Measurements from ENCODE around the gene RTP3. TPM values are rescaled to one million over a fixed set of nuclear protein-coding genes. Genes with fewer than 3 reads are reported as not detected.

Gene RTP3
- total RNA-seq, 1 experiment from 2014 or later: not detected

- no peaks in the 10 kb centered on the region for H3K36me3 ChIP-seq (ENCODE audit: control insufficient read depth, insufficient read depth, low read length)
- TF ChIP-seq, protein P1, sequence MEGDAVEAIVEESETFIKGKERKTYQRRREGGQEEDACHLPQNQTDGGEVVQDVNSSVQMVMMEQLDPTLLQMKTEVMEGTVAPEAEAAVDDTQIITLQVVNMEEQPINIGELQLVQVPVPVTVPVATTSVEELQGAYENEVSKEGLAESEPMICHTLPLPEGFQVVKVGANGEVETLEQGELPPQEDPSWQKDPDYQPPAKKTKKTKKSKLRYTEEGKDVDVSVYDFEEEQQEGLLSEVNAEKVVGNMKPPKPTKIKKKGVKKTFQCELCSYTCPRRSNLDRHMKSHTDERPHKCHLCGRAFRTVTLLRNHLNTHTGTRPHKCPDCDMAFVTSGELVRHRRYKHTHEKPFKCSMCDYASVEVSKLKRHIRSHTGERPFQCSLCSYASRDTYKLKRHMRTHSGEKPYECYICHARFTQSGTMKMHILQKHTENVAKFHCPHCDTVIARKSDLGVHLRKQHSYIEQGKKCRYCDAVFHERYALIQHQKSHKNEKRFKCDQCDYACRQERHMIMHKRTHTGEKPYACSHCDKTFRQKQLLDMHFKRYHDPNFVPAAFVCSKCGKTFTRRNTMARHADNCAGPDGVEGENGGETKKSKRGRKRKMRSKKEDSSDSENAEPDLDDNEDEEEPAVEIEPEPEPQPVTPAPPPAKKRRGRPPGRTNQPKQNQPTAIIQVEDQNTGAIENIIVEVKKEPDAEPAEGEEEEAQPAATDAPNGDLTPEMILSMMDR (IDR thresholded peaks at IDR 0.05; ENCODE audit: insufficient read depth in 1 of 2, low read depth in 1 of 2, low read length in 1 of 2, severe bottlenecking in 1 of 2, unreplicated experiment in 1 of 2): no peak
- Mint-ChIP-seq H3K36me3 (ENCODE audit: insufficient read depth, unreplicated experiment) (no peaks in the 10 kb centered on the region), H3K4me1 (ENCODE audit: low read depth, unreplicated experiment) (peaks cover 7% of the 10 kb centered on the region), H3K4me3 (ENCODE audit: unreplicated experiment) (no peak overlapping the region), H3K27ac (ENCODE audit: unreplicated experiment) (no peak overlapping the region), H3K27me3 (ENCODE audit: insufficient read depth, unreplicated experiment) (no peaks in the 10 kb centered on the region), H3K9me3 (ENCODE audit: unreplicated experiment) (no peaks in the 10 kb centered on the region)
- intact Hi-C loops (cut with micrococcal nuclease; ENCODE audit: unreplicated experiment): loop anchor here (10.0 kb wide), 1 partner anchor 412 kb away; no protein-coding TSS in a partner anchor
- no peak overlapping the region for H3K4me3 ChIP-seq (ENCODE audit: low read depth, low read length)
- no peak for DNase-seq
- no peaks in the 10 kb centered on the region for H3K27me3 ChIP-seq (replicated peaks; ENCODE audit: control insufficient read depth, insufficient read depth, low read length)
- ChIA-PET POLR2A (no interaction called here), CTCF (no interaction called here)
- H3K9me3 ChIP-seq: no peaks in the 10 kb centered on the region
- H3K4me1 ChIP-seq: peaks cover 21% of the 10 kb centered on the region
- no TSS peak for BruUV-seq (replicated peaks)
Measured at GRCh38 chr3:46482632-46483350, 15.0 kb upstream of the RTP3 start.

DNA sequence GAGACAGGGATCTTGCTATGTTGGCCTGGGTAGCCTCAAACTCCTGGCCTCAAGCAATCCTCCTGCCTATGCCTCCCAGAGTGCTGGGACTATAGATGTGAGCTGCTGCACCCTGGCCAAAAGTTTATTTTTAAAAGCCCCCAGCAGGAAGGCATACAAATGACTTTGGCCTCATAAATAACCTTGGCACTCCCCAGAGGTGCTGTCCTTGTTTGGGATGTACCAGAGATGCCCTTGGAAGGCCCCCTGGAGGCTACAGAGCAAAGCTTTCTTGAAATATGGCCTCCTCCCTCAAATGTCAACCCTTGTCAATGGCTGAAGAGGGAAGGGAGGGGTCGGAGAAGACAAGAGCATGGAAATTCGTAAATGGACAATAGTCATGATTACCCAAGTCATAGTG lies 14.0 kb upstream of the RTP3 start:
- no peak for DNase-seq
- peaks cover 21% of the 10 kb centered on the region for H3K4me1 ChIP-seq
- no peaks in the 10 kb centered on the region for H3K9me3 ChIP-seq
- Mint-ChIP-seq H3K27me3 (ENCODE audit: insufficient read depth, unreplicated experiment) (no peaks in the 10 kb centered on the region), H3K36me3 (ENCODE audit: insufficient read depth, unreplicated experiment) (no peaks in the 10 kb centered on the region), H3K9me3 (ENCODE audit: unreplicated experiment) (no peaks in the 10 kb centered on the region), H3K27ac (ENCODE audit: unreplicated experiment) (no peak overlapping the region), H3K4me3 (ENCODE audit: unreplicated experiment) (no peak overlapping the region), H3K4me1 (ENCODE audit: low read depth, unreplicated experiment) (peaks cover 10% of the 10 kb centered on the region)
- TF ChIP-seq, protein P1 (IDR thresholded peaks at IDR 0.05; ENCODE audit: insufficient read depth in 1 of 2, low read depth in 1 of 2, low read length in 1 of 2, severe bottlenecking in 1 of 2, unreplicated experiment in 1 of 2): no peak
- H3K27me3 ChIP-seq (replicated peaks; ENCODE audit: control insufficient read depth, insufficient read depth, low read length): no peaks in the 10 kb centered on the region
- H3K36me3 ChIP-seq (ENCODE audit: control insufficient read depth, insufficient read depth, low read length): no peaks in the 10 kb centered on the region
- no TSS peak for BruUV-seq (replicated peaks)
- intact Hi-C loops (cut with micrococcal nuclease; ENCODE audit: unreplicated experiment): loop anchor here (10.0 kb wide), 1 partner anchor 411 kb away; no protein-coding TSS in a partner anchor
- H3K4me3 ChIP-seq (ENCODE audit: low read depth, low read length): no peak overlapping the region
- POLR2A ChIA-PET: no interaction called here
- CTCF ChIA-PET: interaction anchor here (0.5 kb wide), 1 partner anchor 45 kb away, joined by 3 read pairs; no protein-coding TSS in a partner anchor

DNA sequence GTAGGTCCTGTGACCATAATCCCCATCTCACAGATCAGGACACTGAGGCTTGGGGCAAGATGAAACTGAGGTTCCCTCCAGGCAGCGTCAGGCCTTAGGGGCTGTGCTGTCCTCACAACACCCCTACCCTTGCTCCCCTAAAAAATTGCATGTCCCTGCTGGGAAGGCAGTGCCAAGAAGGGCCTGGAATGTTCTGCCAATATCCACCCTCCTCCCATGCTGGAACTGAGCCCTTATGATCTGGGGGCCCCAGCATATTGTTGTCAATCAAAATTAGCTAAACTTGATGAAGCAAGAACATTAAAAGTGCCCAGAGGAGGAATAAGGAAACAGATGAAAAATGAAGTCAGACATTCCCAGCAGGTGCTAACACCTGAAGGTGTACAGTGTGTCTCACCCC lies 13.4 kb upstream of the RTP3 start:
- DNase-seq: no peak
- Mint-ChIP-seq H3K4me1 (ENCODE audit: low read depth, unreplicated experiment) (peaks cover 12% of the 10 kb centered on the region), H3K27ac (ENCODE audit: unreplicated experiment) (no peak overlapping the region), H3K9me3 (ENCODE audit: unreplicated experiment) (no peaks in the 10 kb centered on the region), H3K36me3 (ENCODE audit: insufficient read depth, unreplicated experiment) (peaks cover 4% of the 10 kb centered on the region), H3K27me3 (ENCODE audit: insufficient read depth, unreplicated experiment) (no peaks in the 10 kb centered on the region), H3K4me3 (ENCODE audit: unreplicated experiment) (no peak overlapping the region)
- no TSS peak for BruUV-seq (replicated peaks)
- Histone ChIP-seq H3K27me3 (replicated peaks; ENCODE audit: control insufficient read depth, insufficient read depth, low read length) (no peaks in the 10 kb centered on the region), H3K36me3 (ENCODE audit: control insufficient read depth, insufficient read depth, low read length) (no peaks in the 10 kb centered on the region), H3K9me3 (no peaks in the 10 kb centered on the region), H3K4me3 (ENCODE audit: low read depth, low read length) (no peak overlapping the region), H3K4me1 (peaks cover 21% of the 10 kb centered on the region)
- ChIA-PET POLR2A (no interaction called here), CTCF (interaction anchor here (1.4 kb wide), 1 partner anchor 74 kb away, joined by 9 read pairs; no protein-coding TSS in a partner anchor)
- intact Hi-C loops (cut with micrococcal nuclease; ENCODE audit: unreplicated experiment): loop anchor here (10.0 kb wide), 1 partner anchor 410 kb away; no protein-coding TSS in a partner anchor
- TF ChIP-seq, protein P1 (IDR thresholded peaks at IDR 0.05; ENCODE audit: insufficient read depth in 1 of 2, low read depth in 1 of 2, low read length in 1 of 2, severe bottlenecking in 1 of 2, unreplicated experiment in 1 of 2): no peak

Measured in Caco-2 (cell line).